GM21423 (cell line): ENCODE data around the gene C1QTNF1.

Source experiments
- ATAC-seq: cut with Tn5 transposase; IDR thresholded peaks from one replicate; pipeline ENCODE4 v1.9.1; 2021; ENCODE audit warnings: mild to moderate bottlenecking, moderate library complexity; ENCODE audit not compliant: unreplicated experiment

The C1QTNF1 gene

GRCh38 chr17:78992542-78993212, 31.3 kb upstream of the C1QTNF1 start:
- no peak for ATAC-seq

- ATAC-seq = no peak
Observed at GRCh38 chr17:78993241-78993956, 30.6 kb upstream of the C1QTNF1 start.

DNA sequence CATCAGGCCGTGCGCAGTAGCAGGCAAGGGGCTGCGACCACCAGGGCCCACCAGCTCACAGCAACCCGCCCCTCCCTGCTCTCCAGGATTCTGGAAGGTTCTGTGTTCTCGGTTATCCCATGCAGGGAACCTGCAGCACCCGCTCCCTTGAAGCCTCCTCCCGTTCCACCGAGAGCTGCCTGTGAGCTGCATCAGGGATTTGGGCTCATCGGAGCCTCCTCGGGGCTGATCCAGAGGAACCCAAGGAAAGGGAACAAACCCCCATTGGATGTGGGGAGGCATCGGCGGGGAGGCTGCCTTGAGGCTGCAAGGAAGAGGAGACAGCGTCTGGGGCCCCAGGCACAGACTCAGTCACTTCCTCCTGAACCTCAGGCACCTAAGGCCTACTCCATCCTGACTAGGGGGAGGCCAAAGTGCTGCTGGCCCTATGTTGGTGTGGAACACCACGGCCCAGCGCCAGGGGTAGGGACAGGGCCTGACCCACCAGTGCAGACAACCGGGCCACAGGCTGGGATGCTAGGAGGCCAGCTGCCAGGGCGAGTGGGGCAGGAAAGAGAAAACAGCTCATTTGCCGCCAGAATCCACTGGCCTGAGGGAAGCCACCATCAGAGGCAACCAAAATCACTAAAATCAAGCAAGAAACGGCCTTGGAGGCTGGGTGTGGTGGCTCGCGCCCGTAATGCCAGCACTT, 29.8 kb upstream of the C1QTNF1 start:
- no peak for ATAC-seq

GRCh38 chr17:78995022-78995760, 28.8 kb upstream of the C1QTNF1 start:
- no peak for ATAC-seq

- ATAC-seq = no peak
Observed at GRCh38 chr17:78995761-78996451, 28.1 kb upstream of the C1QTNF1 start.

GRCh38 chr17:78996781-78997201, 27.2 kb upstream of the C1QTNF1 start:
- no peak for ATAC-seq

DNA sequence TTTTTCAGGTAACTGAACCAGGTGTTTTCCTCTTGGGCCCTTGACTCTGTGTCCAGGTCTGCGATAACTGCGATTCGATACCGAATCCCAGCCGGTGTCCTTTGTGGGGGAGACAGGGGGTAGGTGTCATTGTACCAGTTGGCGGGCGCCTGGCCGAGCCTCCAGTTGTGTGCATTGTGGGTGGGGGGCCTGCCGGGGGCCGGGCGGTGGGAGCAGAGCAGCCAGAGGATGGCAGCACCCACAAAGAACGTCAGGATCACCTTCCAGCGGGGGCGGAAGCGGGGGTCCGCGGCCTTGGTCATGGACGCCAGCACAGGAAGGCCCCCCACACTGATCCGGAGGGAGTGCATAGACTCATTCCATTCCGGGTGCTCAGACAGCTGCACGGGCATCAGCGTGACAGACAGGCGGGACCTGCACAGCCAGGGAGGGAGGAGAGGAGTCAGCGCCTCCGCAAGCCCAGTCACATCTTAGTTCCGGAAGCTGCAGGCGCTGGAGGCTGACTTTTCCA, 26.7 kb upstream of the C1QTNF1 start:
- ATAC-seq = no peak

DNA sequence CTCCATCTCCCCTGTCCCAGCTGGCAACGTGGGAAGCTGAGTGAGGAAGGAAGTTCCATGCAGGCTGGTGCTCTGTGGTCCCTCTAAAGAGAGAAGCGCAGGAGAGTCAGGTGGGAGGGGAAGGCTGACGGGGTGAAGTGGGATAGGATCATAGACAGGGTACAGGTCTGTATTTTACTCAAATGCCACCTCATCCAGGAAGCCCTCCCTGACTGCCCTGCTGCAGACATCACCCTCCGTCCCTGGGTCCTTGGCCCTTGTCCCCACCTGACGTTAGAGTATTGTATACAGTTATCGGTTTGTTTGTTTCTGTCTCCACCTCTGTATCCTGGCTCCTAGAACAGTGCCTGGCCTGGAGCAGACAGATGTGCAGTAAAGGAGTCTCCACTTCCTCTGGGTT, 26.1 kb upstream of the C1QTNF1 start:
- no peak for ATAC-seq

GRCh38 chr17:78998311-78999055, 25.5 kb upstream of the C1QTNF1 start:
- ATAC-seq = no peak

GRCh38 chr17:78999056-78999768, 24.8 kb upstream of the C1QTNF1 start:
- ATAC-seq = no peak

- no peak for ATAC-seq
Observed at GRCh38 chr17:78999947-79000395, 24.0 kb upstream of the C1QTNF1 start.

- no peak for ATAC-seq
Observed at GRCh38 chr17:79000396-79001189, 23.4 kb upstream of the C1QTNF1 start.

GRCh38 chr17:79001190-79002020, 22.6 kb upstream of the C1QTNF1 start:
- ATAC-seq = no peak

GRCh38 chr17:79002291-79002690, 21.7 kb upstream of the C1QTNF1 start:
- no peak for ATAC-seq

GRCh38 chr17:79002796-79003593, 21.0 kb upstream of the C1QTNF1 start:
- no peak for ATAC-seq

- no peak for ATAC-seq
Observed at GRCh38 chr17:79003661-79004411, 20.1 kb upstream of the C1QTNF1 start.
